NCI-H446 treated with DMSO at 0.1 percent for 48 hours (cell line): Measurements from ENCODE around the gene MAGEA2B.
"Not testable (repeated sequence)": the region's sequence is repeated elsewhere in the genome, so short reads cannot be mapped to it uniquely, and the experiment has no call there.

Experiments used
- DNase-seq: peaks from one replicate; lab custom pipeline; 2025; lab: John Stamatoyannopoulos, UW

The MAGEA2B gene

DNA sequence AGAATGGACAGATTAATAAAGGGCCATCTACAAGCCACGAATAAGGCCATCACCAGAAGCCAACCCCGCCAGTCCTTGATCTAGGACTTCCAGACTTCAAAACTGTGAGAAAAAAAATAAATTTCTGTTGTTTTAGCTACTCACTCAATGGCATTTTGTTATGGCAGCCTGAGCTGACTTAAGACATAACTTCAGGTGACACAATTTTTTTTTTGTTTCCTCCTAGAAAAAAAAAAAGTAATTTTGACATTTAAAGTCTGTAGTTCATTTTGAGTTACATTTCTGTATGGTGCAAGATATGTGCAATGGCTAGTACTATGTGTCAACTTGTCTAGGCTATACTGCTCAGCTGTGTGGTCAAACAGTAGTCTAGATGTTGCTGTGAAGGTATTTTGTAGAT is 44.5 kb downstream of the MAGEA2B start, which contains the start of gene CSAG3:
TSS of gene CSAG3 (plus strand) at position 301 of the 400 bp plus-strand sequence.
- not testable (repeated sequence) for DNase-seq

DNA sequence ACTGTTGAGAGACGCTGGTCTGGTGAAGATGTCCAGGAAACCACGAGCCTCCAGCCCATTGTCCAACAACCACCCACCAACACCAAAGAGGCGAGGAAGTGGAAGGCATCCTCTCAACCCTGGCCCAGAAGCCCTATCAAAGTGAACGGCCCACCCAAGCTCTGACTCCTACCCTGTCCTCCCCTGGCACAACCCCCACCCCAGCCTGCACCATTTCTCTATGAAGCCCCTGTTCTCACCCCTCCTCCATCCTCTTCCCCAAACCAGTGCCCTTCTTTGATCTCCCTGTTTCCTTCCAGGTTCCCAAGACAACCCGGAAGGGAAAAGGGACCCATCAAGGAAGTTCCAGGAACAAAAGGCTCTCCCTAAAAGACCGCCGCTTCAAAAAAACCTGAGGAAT is 45.1 kb downstream of the MAGEA2B start:
- not testable (repeated sequence) for DNase-seq

DNA sequence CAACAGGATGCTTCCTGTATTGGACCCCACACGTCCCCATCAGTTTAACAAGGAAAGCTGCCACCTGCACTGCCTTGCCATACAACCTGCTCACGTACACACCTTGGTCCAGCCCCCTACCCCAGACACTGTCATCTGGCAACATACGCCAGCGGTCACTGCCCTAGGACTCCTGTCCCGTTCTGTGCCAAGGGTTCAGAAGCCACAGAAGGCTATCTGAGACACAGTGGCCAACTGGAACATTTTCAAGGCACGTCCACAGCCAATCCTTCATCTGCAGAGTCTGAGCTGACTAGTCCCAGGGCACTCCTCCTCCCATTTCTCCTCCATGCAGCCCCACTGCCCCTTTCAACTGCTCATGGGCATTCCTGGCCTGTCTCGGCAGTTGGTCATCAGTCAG is 47.2 kb downstream of the MAGEA2B start:
- DNase-seq: not testable (repeated sequence)

- DNase-seq: not testable (repeated sequence)
Measured at GRCh38 chrX:152766562-152766961, 52.1 kb downstream of the MAGEA2B start.
